ENCODE data around the gene TIMP2.

TIMP2 gene

GRCh38 chr17:78804777-78805176 lies 120.4 kb downstream of the TIMP2 start:
- no peaks in the 10 kb centered on the region for H3K4me1 ChIP-seq (ENCODE audit: control insufficient read depth in 1 of 2, insufficient read depth in 2 of 2, low read length in 2 of 2)
- no peak overlapping the region for H3K4me3 ChIP-seq (ENCODE audit: low read depth in 1 of 2, low read length in 2 of 2)
- peaks cover 52 to 83% of the 10 kb centered on the region in 2 donors for H3K36me3 ChIP-seq (ENCODE audit: control insufficient read depth in 1 of 2, insufficient read depth in 2 of 2, low read length in 2 of 2)
- no peaks in the 10 kb centered on the region for H3K9me3 ChIP-seq (ENCODE audit: control insufficient read depth in 1 of 2, low read length in 2 of 2)
- no peaks in the 10 kb centered on the region for H3K27me3 ChIP-seq (ENCODE audit: control insufficient read depth in 1 of 2, insufficient read depth in 2 of 2, low read length in 2 of 2)
- peak overlapping the region; percentile 32 for H3K27ac ChIP-seq (ENCODE audit: low read depth, low read length)
- H3K9ac ChIP-seq (ENCODE audit: low read depth in 1 of 2, low read length in 2 of 2): no peak overlapping the region

GRCh38 chr17:78803186-78803845 lies 121.9 kb downstream of the TIMP2 start:
- Histone ChIP-seq H3K4me1 (ENCODE audit: control insufficient read depth in 1 of 2, insufficient read depth in 2 of 2, low read length in 2 of 2) (no peaks in the 10 kb centered on the region), H3K36me3 (ENCODE audit: control insufficient read depth in 1 of 2, insufficient read depth in 2 of 2, low read length in 2 of 2) (peaks cover 53 to 84% of the 10 kb centered on the region in 2 donors), H3K27ac (ENCODE audit: low read depth, low read length) (no peak overlapping the region), H3K9me3 (ENCODE audit: control insufficient read depth in 1 of 2, low read length in 2 of 2) (no peaks in the 10 kb centered on the region), H3K9ac (ENCODE audit: low read depth in 1 of 2, low read length in 2 of 2) (no peak overlapping the region), H3K27me3 (ENCODE audit: control insufficient read depth in 1 of 2, insufficient read depth in 2 of 2, low read length in 2 of 2) (no peaks in the 10 kb centered on the region), H3K4me3 (ENCODE audit: low read depth in 1 of 2, low read length in 2 of 2) (peak overlapping the region in 1 of 2 donors; percentile 30)
